Lung microvascular endothelial cell (primary cell): ENCODE results near the gene TMEM200C. TPM values are rescaled to one million over a fixed set of nuclear protein-coding genes. Genes with fewer than 3 reads are reported as not detected.

Experiments
- DNase-seq, 2 donors: peaks; one replicate each; pipeline versions ENCODE4 v3.0.0 to v3.0.0-alpha.2; 2010; ENCODE audit warnings: low read depth in 2 of 2
- total RNA-seq: library from RNA; depleted of rRNA; stranded (reverse); fragments of >200 nt; gene quantifications from 2 replicates; pipeline ENCODE4 v1.2.1, GENCODE V29; 2014

TMEM200C gene
- total RNA-seq = not detected in 2 replicates

GRCh38 chr18:5895299-5895875 is at the start of gene TMEM200C:
TMEM200C (minus strand) TSS chr18:5895522; CDS start chr18:5892063, 3,459 bp downstream.
- DNase-seq = peak in 1 of 2 donors; percentile 10

GRCh38 chr18:5944448-5944847 is 49.1 kb upstream of the TMEM200C start:
- no peak for DNase-seq

- peak; percentile 7 to 13 for DNase-seq
Observed at GRCh38 chr18:5943514-5943913, 48.2 kb upstream of the TMEM200C start.

GRCh38 chr18:5942591-5942990 is 47.3 kb upstream of the TMEM200C start:
- no peak for DNase-seq

GRCh38 chr18:5941890-5942289 is 46.6 kb upstream of the TMEM200C start:
- no peak for DNase-seq

GRCh38 chr18:5939801-5940667 is 44.7 kb upstream of the TMEM200C start:
- DNase-seq = no peak

- DNase-seq = no peak
Observed at GRCh38 chr18:5937795-5938194, 42.5 kb upstream of the TMEM200C start.

GRCh38 chr18:5937121-5937520 is 41.8 kb upstream of the TMEM200C start:
- no peak for DNase-seq

- no peak for DNase-seq
Observed at GRCh38 chr18:5930789-5931188, 35.5 kb upstream of the TMEM200C start.

GRCh38 chr18:5918205-5918858 is 23.0 kb upstream of the TMEM200C start:
- DNase-seq = no peak

GRCh38 chr18:5914951-5915350 is 19.6 kb upstream of the TMEM200C start:
- no peak for DNase-seq

GRCh38 chr18:5914016-5914415 is 18.7 kb upstream of the TMEM200C start:
- no peak for DNase-seq

- no peak for DNase-seq
Observed at GRCh38 chr18:5912566-5912965, 17.2 kb upstream of the TMEM200C start.

GRCh38 chr18:5909125-5909524 is 13.8 kb upstream of the TMEM200C start:
- no peak for DNase-seq

- DNase-seq = no peak
Observed at GRCh38 chr18:5903386-5903785, 8.1 kb upstream of the TMEM200C start.

GRCh38 chr18:5900262-5900661 is 4.9 kb upstream of the TMEM200C start:
- no peak for DNase-seq

GRCh38 chr18:5899835-5900234 is 4.5 kb upstream of the TMEM200C start:
- no peak for DNase-seq

- DNase-seq = no peak
Observed at GRCh38 chr18:5895876-5896740, 786 bp upstream of the TMEM200C start.

GRCh38 chr18:5894611-5895298 is 567 bp downstream of the TMEM200C start:
- no peak for DNase-seq

GRCh38 chr18:5893956-5894610 is 1.2 kb downstream of the TMEM200C start:
- DNase-seq = no peak
